Kidney (tissue), 14 donors: ENCODE results near the gene TMX1. TPM values are rescaled to one million over a fixed set of nuclear protein-coding genes. Genes with fewer than 3 reads are reported as not detected.

Source experiments
- DNase-seq, 5 donors: peaks; one replicate each; pipeline ENCODE4 v3.0.0-alpha.2; 2013 to 2020
- FAIRE-seq: peaks from 2 replicates; lab custom pipeline; 2012; peaks lifted over from hg19 to GRCh38; lab: Jason Lieb, UNC
- H3K27ac ChIP-seq, 2 donors: one replicate each; pipeline ENCODE4 v1.7.0; 2013; ENCODE audit warnings: low read depth in 2 of 2, low read length in 2 of 2, inconsistent platforms in 1 of 2
- H3K27me3 ChIP-seq: one replicate; pipeline ENCODE4 v1.7.1; 2013; ENCODE audit warnings: low read length, inconsistent platforms; ENCODE audit not compliant: control insufficient read depth, insufficient read depth
- H3K36me3 ChIP-seq, 3 donors: one replicate each; pipeline versions ENCODE4 v1.7.0 to v1.7.1; 2013; ENCODE audit warnings: low read length in 3 of 3, control low read depth in 1 of 3, inconsistent platforms in 1 of 3; ENCODE audit not compliant: insufficient read depth in 3 of 3, control insufficient read depth in 2 of 3
- H3K4me1 ChIP-seq, 3 donors: one replicate each; pipeline versions ENCODE4 v1.7.0 to v1.7.1; 2013; ENCODE audit warnings: low read length in 3 of 3, inconsistent platforms in 1 of 3, low read depth in 1 of 3; ENCODE audit not compliant: control insufficient read depth in 2 of 3, insufficient read depth in 2 of 3
- H3K4me3 ChIP-seq, 3 donors: one replicate each; pipeline versions ENCODE4 v1.7.0 to v1.8.1; 2013; ENCODE audit warnings: low read length in 3 of 3, control low read depth in 1 of 3, inconsistent platforms in 1 of 3
- H3K9ac ChIP-seq, 3 donors: one replicate each; pipeline versions ENCODE4 v1.7.0 to v1.7.1; 2013; ENCODE audit warnings: low read length in 3 of 3, control low read depth in 1 of 3, inconsistent platforms in 1 of 3
- H3K9me3 ChIP-seq, 3 donors: one replicate each; pipeline versions ENCODE4 v1.7.0 to v1.7.1; 2013; ENCODE audit warnings: low read length in 3 of 3, control low read depth in 1 of 3, inconsistent platforms in 1 of 3; ENCODE audit not compliant: control insufficient read depth in 2 of 3, insufficient read depth in 1 of 3
- CTCF ChIP-seq: IDR thresholded peaks from 3 replicates; pipeline ENCODE4 v1.5.1; 2012; ENCODE audit warnings: mild to moderate bottlenecking, moderate library complexity, borderline replicate concordance; ENCODE audit not compliant: insufficient read depth; ENCODE audit errors: extremely low read depth
- intact Hi-C: fragments of 100-400 bp; cut with DNase I; formaldehyde crosslinking; loops from one replicate; pipeline ENCODE4 v1.11.1; 2022
- polyA plus RNA-seq: library from polyadenylated mRNA; stranded (reverse); fragments of 350-450 nt; fragmentation: Illumina TruSeq; extraction: RNeasy Lipid Tissue Mini Kit (QIAGEN cat#74804); gene quantifications from one replicate; pipeline ENCODE4 v1.2.3, GENCODE V29; 2014; ENCODE audit warnings: low read depth, low replicate concordance; ENCODE audit not compliant: insufficient read depth
- total RNA-seq: library from RNA; stranded (reverse); fragmentation: NEBNext Ultra II Directional; extraction: Animal tissue kit (Norgen Biotek cat#: 25700); gene quantifications from one replicate; pipeline ENCODE4 v1.2.1, GENCODE V29; 2021
- donor health status: control.
- donor health status: control.
- donor health status: control.
- donor health status: control.
- donor health status: control.
- donor health status: DM: yes; HTN: yes; CAD: no.
- donor health status: Normal renal cell carcinoma (clear cell type).

TMX1 gene
- total and polyA plus RNA-seq, 2 donors from 2014 or later = 12.3 to 31.6 TPM

- Histone ChIP-seq H3K36me3 (no peaks in the 10 kb centered on the region), H3K9ac (no peak overlapping the region), H3K27ac (no peak overlapping the region), H3K9me3 (no peaks in the 10 kb centered on the region), H3K27me3 (no peaks in the 10 kb centered on the region), H3K4me3 (no peak overlapping the region), H3K4me1 (no peaks in the 10 kb centered on the region)
- intact Hi-C loops = no loop called here
- FAIRE-seq (no peak), DNase-seq (no peak)
- TF ChIP-seq CTCF = no peak
Measured at GRCh38 chr14:51291016-51291415, 51.0 kb downstream of the TMX1 start.

DNA sequence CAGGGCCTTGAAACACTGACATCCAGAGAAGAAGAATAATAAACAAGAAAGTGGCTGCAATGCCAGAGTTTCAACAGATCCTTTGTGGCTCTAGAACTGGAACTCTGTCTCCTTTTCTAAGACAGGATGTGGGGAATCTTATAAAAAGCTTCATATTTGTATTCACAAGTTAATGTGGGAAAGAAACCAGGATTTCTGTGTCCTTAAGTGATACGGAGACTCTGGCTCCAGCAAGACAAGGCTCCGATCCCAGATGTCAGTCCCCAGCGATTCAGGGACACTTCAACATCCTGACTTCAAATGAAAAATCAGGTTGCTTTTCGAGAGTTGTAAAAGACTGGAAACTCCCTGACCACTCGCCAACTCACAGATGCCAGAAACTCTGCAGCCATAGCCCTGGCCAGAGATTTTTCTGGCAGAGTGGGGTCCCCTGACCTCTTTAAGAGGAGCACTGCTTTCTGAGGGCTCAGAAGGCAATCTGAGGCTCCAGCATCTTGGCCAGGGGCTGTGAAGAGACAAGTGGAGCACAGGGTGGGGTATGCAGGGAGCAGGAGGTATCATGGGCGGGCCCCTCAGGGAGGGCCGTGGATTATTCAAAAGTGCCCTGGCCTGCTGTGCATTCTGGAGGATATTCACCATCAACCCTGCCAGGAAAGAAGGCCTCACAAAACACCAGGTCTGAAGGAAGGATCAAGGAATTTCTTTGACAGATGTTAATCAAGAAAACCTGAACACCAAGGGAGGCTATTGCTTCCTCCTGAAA, 53.3 kb downstream of the TMX1 start:
- no peak for TF ChIP-seq CTCF
- intact Hi-C loops = no loop called here
- no peak for DNase-seq
- Histone ChIP-seq H3K4me1 (no peaks in the 10 kb centered on the region), H3K36me3 (no peaks in the 10 kb centered on the region), H3K4me3 (no peak overlapping the region), H3K27me3 (no peaks in the 10 kb centered on the region), H3K9me3 (no peaks in the 10 kb centered on the region), H3K27ac (no peak overlapping the region), H3K9ac (no peak overlapping the region)
- no peak for FAIRE-seq

GRCh38 chr14:51293912-51294389, 53.9 kb downstream of the TMX1 start:
- no peak for DNase-seq
- no peaks in the 10 kb centered on the region for H3K36me3 ChIP-seq
- no peaks in the 10 kb centered on the region for H3K27me3 ChIP-seq
- FAIRE-seq = no peak
- no peak for TF ChIP-seq CTCF
- H3K4me3 ChIP-seq = no peak overlapping the region
- intact Hi-C loops = no loop called here
- no peak overlapping the region for H3K27ac ChIP-seq
- H3K9me3 ChIP-seq = no peaks in the 10 kb centered on the region
- no peak overlapping the region for H3K9ac ChIP-seq
- H3K4me1 ChIP-seq = no peaks in the 10 kb centered on the region
